Esophagus squamous epithelium (tissue), 4 donors: ENCODE results near the gene ATP11A.

ENCODE experiments used
- POLR2A ChIP-seq, 4 donors: fragments of 450-650 bp; IDR thresholded peaks; one replicate each; pipeline ENCODE4 v1.6.1; 2017; ENCODE audit warnings: antibody characterized with exemption in 4 of 4, mild to moderate bottlenecking in 4 of 4, moderate library complexity in 3 of 4
- TF ChIP-seq, protein P1 (sequence below), 6 experiments: fragments of 450-650 bp in 4 of 6; fragments of 200-600 bp in 2 of 6; sonication (generic) in 2 of 6; IDR thresholded peaks; one replicate each; pipeline ENCODE4 v1.5.1; 2016 to 2019; ENCODE audit warnings: antibody characterized with exemption in 6 of 6, mild to moderate bottlenecking in 4 of 6, moderate library complexity in 4 of 6

DNA sequence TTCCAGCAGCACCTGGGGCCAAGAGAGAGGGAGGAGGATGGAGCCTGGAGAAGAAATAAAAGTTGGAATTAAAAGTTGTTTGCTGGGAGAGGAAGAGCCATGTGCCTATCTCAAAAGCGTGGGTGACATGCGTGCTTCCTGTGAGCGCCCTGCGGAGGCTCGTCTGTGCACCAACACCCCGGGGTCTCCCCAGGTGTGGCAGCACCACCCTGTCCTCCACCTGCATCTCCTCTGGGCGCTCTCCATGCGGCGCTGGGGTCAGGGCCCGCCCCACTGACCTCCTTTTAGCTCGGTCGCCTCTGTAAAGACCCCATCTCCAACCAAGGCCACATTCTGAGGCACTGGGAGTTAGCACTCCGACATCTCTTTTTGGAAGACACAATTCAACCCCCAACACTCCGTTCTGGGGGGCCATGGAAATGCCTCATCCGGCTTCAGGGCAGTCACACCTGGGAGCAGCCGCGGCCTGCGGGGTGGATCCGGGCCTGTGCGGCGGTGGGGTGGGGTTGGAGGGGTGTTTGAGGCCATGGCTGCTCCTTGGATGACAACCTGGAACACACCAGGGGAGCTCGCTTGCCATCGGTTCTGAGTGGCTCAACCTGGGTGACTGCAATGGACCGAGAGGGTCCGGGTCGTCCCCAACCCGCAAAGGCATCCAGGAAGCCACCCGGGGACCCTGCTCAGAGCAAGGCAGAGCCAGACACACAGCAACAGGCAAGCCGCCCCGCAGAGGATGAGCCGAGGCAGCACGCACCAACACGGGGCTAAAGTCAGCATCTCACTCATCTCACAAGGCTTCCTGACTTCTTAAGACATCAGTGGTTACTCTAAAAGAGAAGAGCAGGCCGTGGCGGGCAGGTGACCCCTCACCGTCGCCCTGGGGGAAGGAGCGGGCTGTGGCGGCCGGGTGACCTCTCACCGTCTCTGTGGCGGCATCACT, 199.8 kb downstream of the ATP11A start:
- TF ChIP-seq, protein P1, sequence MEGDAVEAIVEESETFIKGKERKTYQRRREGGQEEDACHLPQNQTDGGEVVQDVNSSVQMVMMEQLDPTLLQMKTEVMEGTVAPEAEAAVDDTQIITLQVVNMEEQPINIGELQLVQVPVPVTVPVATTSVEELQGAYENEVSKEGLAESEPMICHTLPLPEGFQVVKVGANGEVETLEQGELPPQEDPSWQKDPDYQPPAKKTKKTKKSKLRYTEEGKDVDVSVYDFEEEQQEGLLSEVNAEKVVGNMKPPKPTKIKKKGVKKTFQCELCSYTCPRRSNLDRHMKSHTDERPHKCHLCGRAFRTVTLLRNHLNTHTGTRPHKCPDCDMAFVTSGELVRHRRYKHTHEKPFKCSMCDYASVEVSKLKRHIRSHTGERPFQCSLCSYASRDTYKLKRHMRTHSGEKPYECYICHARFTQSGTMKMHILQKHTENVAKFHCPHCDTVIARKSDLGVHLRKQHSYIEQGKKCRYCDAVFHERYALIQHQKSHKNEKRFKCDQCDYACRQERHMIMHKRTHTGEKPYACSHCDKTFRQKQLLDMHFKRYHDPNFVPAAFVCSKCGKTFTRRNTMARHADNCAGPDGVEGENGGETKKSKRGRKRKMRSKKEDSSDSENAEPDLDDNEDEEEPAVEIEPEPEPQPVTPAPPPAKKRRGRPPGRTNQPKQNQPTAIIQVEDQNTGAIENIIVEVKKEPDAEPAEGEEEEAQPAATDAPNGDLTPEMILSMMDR (IDR thresholded peaks at IDR 0.05): no peak
- no peak for TF ChIP-seq POLR2A (IDR thresholded peaks at IDR 0.05)
